ENCODE data around the gene PIH1D2. TPM values are rescaled to one million over a fixed set of nuclear protein-coding genes. Genes with fewer than 3 reads are reported as not detected.

The PIH1D2 gene
- 0.69 and 2.1 TPM in 2 replicates for total RNA-seq (2013; cell fraction: nucleolus; rRNA removed)
- total RNA-seq (2014; rRNA removed) (0.73 and 1.2 TPM in 2 replicates), total RNA-seq (2014; rRNA removed; fragmentation: Illumina TruSeq; extraction: Trizol) (0.92 and 1.9 TPM in 2 replicates), total RNA-seq (2021) (0.51 and 0.58 TPM in 2 replicates), polyA plus RNA-seq (2011; rRNA removed) (0.60 and 0.85 TPM in 2 replicates), polyA plus RNA-seq (2014; fragmentation: Illumina TruSeq; extraction: Trizol) (0.90 and 1.4 TPM in 2 replicates), polyA plus RNA-seq (2014; fragmentation: Nextera tagmentation; extraction: Ambion mirVana) (1 to 10 TPM; 1.7 to 3.0 TPM), polyA plus RNA-seq (2014; rRNA removed) (0.32 and 0.73 TPM in 2 replicates), polyA plus RNA-seq (2016; fragmentation: Nextera tagmentation; extraction: Ambion mirVana) (1 to 10 TPM; 2.2 TPM), polyA minus RNA-seq (2011; rRNA and poly(A)+ RNA removed) (0.37 TPM in 1 of 2 replicates, not detected in the other), Bru-seq, nascent RNA (percentile 35 among the genes with signal in this experiment), BruChase-seq, experiment 1, labeled RNA remaining after a 6-hour chase (percentile 23 among the genes with signal in this experiment), BruChase-seq, experiment 2, labeled RNA remaining after a 2-hour chase (percentile 22 among the genes with signal in this experiment)
- polyA plus RNA-seq (2011; ENCODE audit: low read depth) = 1.0 TPM
- 0.19 and 0.23 TPM in 2 replicates for polyA plus RNA-seq (2011; cell fraction: cytosol; rRNA removed)
- 0.47 and 0.66 TPM in 2 replicates for polyA plus RNA-seq (2011; cell fraction: nucleus; rRNA removed)
- 0.72 and 0.80 TPM in 2 replicates for polyA plus RNA-seq (2012)
- polyA minus RNA-seq (2011; cell fraction: cytosol; rRNA and poly(A)+ RNA removed) = not detected in 2 replicates
- polyA minus RNA-seq (2011; cell fraction: nucleus; rRNA and poly(A)+ RNA removed) = 0.24 and 0.67 TPM in 2 replicates
- long read RNA-seq, experiment 1 = 0 reads
- long read RNA-seq, experiment 2, partial matches to known transcripts = 0 of 4 reads
- long read RNA-seq, experiment 2, other reads (novel, unspliced or antisense) = 0 of 4 reads

DNA sequence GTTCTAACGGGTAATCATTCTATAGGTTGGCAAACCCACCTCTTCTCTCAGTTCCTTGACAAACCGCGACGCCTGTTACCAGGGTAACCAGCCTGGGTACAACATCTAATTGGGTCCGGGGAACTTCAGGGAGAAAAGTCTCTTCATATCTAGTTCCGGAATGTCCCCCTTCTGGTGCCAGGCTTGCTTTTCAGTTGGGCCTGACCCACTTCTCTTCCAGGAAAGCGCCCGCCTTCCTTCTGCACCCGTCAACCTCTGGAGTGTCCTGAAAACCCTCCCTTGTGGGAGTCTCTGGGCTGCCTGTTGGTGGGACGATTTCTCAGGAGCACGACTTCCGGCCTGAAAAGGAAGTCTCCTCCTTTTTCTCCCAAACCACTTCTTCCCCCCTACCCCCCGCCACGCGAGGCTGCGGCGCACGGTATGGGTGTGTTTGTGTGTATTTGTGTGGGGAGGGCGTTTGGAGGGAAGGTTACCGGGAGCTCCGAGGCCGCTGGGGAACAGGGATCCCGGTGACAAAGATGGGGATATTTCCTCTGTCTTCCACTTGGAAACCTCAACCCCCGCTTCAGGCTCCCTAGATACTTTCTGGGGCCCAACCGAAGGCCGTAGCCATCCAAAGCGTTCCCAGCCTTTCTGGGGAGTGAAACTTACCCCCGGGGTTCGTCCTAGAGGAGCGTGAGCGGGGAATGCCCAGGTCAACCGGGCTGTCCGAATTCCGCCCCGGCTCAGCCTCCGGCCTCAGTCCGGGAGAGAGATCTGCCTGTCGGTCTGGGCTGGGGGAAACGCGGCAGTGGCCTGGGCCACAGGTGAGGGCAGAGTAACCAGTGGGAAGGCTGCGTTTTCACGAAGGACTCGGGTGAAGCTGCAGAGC lies at the start of gene PIH1D2, which contains the start of gene NKAPD1:
Gene PIH1D2, minus strand, starts transcription at position 77 of the 871 bp plus-strand sequence. CDS start 843 bp downstream, outside the sequence.
Gene NKAPD1, plus strand, starts transcription at position 359 of the 871 bp plus-strand sequence. CDS start 1,276 bp downstream, outside the sequence.
- intact Hi-C loops (cut with micrococcal nuclease; ENCODE audit: unreplicated experiment) = loop anchor here (1.0 to 2.0 kb wide), 2 partner anchors 12 to 49 kb away; partner anchors contain the start of genes DLAT, SDHD and TIMM8B
- ChIA-PET SMC1A (ENCODE audit: uncharacterized antibody, unreplicated experiment) (interaction anchor here (1.2 to 1.6 kb wide), 2 partner anchors 10 to 12 kb away, joined by 3 to 4 read pairs; partner anchors contain the start of genes SDHD and TIMM8B), POLR2A (interaction anchor here (2.8 kb wide), 1 partner anchor 13 kb away, joined by 9 read pairs; the partner anchor contains the start of genes SDHD and TIMM8B), RAD21 (ENCODE audit: unreplicated experiment) (no interaction called here), CTCF (interaction anchor here (1.2 kb wide), 1 partner anchor 142 kb away, joined by 3 read pairs; no protein-coding TSS in a partner anchor)
- peak; percentile 88 for DNase-seq (ENCODE audit: low read depth, low spot score)
- peak within 1 kb of the TSS; percentile 85 for H3K4me3 ChIP-seq
- no peaks in the 10 kb centered on the region for H3K9me3 ChIP-seq (replicated peaks; ENCODE audit: control insufficient read depth, insufficient read depth, low read length)
- H3K4me2 ChIP-seq (ENCODE audit: control insufficient read depth, insufficient read depth) = peak within 1 kb of the TSS; percentile 94
- H4K20me1 ChIP-seq (ENCODE audit: control insufficient read depth, insufficient read depth) = no peaks in the 10 kb centered on the region
- H3K79me2 ChIP-seq (ENCODE audit: control insufficient read depth, insufficient read depth, low read length) = peaks cover 20% of the 10 kb centered on the region
- H3K27ac ChIP-seq (ENCODE audit: control insufficient read depth, insufficient read depth) = peak within 1 kb of the TSS; percentile 97
- FAIRE-seq = peak; percentile 89
- H3K4me1 ChIP-seq (ENCODE audit: control insufficient read depth, insufficient read depth, low read length) = 0 out of 2 replicates have a peak, but pooled peaks cover 3% of the 10 kb centered on the region
- peak within 1 kb of the TSS; percentile 94 for H3K9ac ChIP-seq (ENCODE audit: control insufficient read depth, insufficient read depth, low read length)
- no peaks in the 10 kb centered on the region for H3K36me3 ChIP-seq (ENCODE audit: control insufficient read depth in 2 of 2, insufficient read depth in 2 of 2, low read length in 1 of 2)
- under 1% methylated on average over 43 of the region's 43 CpGs for WGBS (ENCODE audit: insufficient coverage, insufficient replicate concordance, low lambda C conversion rate, missing lambda C conversion rate)
- in situ Hi-C loops (cut with MboI) = no loop called here
- peak within 1 kb of the TSS; percentile 94 for H2AFZ ChIP-seq (ENCODE audit: control insufficient read depth, low read depth, low read length)
- peak; percentile 92 for ATAC-seq
- no TSS peak for BruUV-seq (replicated peaks)
- H3K27me3 ChIP-seq (replicated peaks in 1 of 2; ENCODE audit: control insufficient read depth in 2 of 2, insufficient read depth in 2 of 2, low read length in 1 of 2) = no peaks in the 10 kb centered on the region
- TF ChIP-seq NFIC (IDR thresholded peaks at IDR 0.05; ENCODE audit: low read depth, low read length) (peak; percentile 58; the same call in 1 of the 2 replicates), KLF5 (IDR thresholded peaks at IDR 0.05; ENCODE audit: partially characterized antibody) (peak; percentile 91), CHD1 (IDR thresholded peaks at IDR 0.05; ENCODE audit: low read depth, low read length) (no peak), WRNIP1 (IDR thresholded peaks at IDR 0.05; ENCODE audit: borderline replicate concordance, low read depth, low read length) (peak; percentile 97; the same call in 1 of the 2 replicates), HSF1 (IDR thresholded peaks at IDR 0.05; ENCODE audit: low read depth, low read length) (0 out of 2 replicates have a peak, but pooled peaks have one; percentile 45), BACH1 (IDR thresholded peaks at IDR 0.05; ENCODE audit: borderline replicate concordance) (0 out of 2 replicates have a peak, but pooled peaks have one; percentile 52), YBX1 (IDR thresholded peaks at IDR 0.05) (no peak), SRF (IDR thresholded peaks at IDR 0.05; ENCODE audit: low read depth in 2 of 2, low read length in 2 of 2) (peak in 1 of 2 experiments; percentile 68; a peak in 1 of 4 replicates), TCF7 (IDR thresholded peaks at IDR 0.05; ENCODE audit: borderline replicate concordance) (peak; percentile 76), CREM (IDR thresholded peaks at IDR 0.05; ENCODE audit: low read depth) (peak; percentile 52), RB1 (IDR thresholded peaks at IDR 0.05; ENCODE audit: borderline replicate concordance) (peak; percentile 98), CBX3 (IDR thresholded peaks at IDR 0.05; ENCODE audit: borderline replicate concordance, low read depth) (no peak), CHD2 (IDR thresholded peaks at IDR 0.05; ENCODE audit: borderline replicate concordance, low read depth, low read length) (peak; percentile 47; the same call in 1 of the 2 replicates), RBBP5 (conservative IDR thresholded peaks at IDR 0.05) (no peak), CBX5 (IDR thresholded peaks at IDR 0.05; ENCODE audit: low read depth) (0 out of 2 replicates have a peak, but pooled peaks have one; percentile 68), NRF1 (conservative IDR thresholded peaks at IDR 0.05; ENCODE audit: low read depth, low read length) (no peak), RAD51 (IDR thresholded peaks at IDR 0.05) (peak; percentile 57; the same call in 1 of the 2 replicates)

Measured in GM12878 (cell line).